HG03135 (cell line): ENCODE data around the gene TRIP11.

Experiments used
- ATAC-seq: cut with Tn5 transposase; IDR thresholded peaks from one replicate; pipeline ENCODE4 v1.9.1; 2021; ENCODE audit warnings: mild to moderate bottlenecking, moderate library complexity; ENCODE audit not compliant: unreplicated experiment

The TRIP11 gene

DNA sequence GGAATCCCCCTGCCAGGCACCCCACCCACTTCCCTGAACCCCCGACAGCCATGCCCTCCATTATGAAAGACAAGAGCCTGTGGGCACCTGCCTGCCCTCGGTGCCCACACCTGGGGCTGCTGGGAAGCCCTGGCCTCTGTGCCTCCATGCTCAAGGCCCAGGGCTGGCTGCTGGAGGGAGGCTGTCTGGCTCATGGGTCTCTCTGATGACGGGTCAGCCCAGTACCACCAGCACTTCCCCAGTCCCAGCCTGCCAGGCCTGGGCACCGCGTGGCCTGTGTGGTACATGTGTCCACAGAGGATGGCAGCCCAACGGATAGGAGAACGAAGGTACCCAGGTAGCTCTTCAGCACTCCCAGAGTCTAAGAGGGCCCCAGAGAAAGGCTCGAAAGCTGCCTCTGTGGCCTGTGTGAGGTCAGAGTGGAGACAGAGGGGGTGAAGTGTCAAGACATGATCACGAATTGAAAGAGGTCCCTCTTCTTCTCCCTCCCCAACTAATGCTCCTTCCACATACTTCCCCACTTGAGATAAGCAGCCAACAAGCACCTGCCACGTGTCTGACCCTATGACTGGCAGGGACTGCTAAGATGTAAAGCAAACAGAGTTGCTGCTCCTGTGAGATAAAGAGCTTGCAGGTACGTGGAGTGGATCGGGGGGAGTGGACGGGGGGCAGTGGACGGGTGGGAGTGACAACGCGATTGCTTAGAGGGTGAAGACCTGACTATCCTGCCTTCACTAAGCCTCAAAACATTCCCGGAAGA is 113.5 kb downstream of the TRIP11 start:
- no peak for ATAC-seq

DNA sequence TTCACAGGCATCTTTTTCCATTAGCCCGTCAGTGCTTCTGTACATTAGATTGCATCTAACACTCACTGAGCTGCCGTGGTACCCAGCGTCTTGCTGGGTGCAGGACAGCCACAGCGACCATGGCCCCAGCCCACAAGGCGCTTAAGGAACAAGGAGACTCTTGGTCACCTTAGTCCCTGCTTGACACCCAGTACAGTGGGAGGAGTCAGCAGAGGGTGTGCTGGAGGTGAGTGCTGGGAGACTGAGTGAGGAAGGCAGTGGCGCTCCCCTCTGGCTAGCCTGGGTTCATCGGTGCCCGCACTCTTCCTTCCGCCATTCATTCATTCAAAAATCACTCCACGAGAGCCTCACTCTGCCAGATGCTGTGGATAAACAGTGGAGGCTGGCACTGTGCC is 114.1 kb downstream of the TRIP11 start:
- no peak for ATAC-seq

DNA sequence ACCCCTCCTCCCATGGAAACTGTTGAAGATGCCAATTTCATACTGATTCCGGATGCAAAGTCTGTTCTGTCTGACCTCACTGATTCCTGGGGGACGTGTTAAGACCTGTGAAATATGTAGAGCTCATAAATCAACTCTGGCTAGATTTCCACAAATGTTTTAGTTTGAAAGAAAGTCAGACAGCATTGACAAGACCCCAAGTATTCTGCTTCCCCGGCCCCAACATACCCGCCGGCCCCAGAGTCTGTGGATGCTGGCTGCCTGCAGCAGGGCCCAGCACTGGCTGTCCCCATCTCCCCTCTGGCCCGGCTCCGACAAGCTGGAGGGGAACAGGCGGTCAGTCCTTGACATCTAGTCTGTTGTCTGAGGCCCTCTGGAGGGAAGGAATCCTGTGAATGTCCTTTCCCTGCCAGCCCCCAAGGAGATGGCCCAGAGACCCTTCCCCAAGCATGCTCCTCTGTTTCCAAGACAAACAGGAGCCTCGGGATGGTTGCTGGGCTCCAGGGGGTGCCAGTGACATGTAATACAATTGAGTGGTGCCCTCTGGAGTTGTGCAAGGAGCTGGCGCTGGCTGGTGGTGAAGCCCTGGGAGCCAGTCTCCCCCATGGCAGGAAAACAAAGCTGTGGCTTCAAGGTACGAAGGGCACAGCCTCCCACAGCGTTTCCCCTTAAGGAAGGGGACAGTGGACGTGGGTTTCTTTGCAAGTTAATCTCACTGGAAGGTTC is 114.7 kb downstream of the TRIP11 start:
- ATAC-seq = no peak

DNA sequence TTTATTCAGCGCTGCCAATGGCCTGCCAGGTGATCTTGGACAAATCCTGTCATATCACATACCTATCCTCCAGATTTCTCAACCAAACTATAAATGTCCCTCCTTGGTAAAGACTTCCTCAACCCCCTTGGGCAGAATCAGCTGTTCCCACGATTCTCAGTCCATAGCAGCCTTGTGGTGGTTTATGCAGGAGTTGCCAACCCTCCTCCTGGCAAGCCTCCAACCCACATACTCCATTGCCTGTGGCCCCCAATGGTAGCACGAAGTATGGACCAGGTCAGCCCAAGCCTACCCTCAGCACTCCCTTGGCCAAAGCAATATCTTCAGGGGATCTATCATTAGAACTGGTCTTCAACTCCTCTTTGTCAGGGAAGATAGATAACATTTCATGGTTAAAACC is 119.3 kb downstream of the TRIP11 start:
- ATAC-seq = no peak

DNA sequence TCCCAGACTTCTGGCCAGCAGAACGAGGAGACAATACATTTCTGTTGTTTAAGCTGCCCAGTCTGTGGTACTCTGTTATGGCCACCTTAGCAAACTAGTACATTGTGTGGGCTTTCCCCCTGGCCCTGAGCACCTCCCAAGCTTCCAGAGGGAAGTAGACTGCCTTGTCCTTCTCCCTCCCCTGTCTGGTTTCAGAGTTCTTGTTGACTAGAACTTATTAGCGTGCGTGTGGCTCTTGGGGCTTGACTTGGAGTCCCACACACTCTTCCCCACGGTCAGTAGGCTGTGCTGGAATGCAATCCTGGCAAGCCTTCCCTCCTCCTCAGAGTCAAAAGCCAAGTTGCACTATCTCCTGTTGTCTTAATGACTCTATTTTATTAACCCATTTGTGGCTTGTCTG is 120.0 kb downstream of the TRIP11 start:
- ATAC-seq = no peak

DNA sequence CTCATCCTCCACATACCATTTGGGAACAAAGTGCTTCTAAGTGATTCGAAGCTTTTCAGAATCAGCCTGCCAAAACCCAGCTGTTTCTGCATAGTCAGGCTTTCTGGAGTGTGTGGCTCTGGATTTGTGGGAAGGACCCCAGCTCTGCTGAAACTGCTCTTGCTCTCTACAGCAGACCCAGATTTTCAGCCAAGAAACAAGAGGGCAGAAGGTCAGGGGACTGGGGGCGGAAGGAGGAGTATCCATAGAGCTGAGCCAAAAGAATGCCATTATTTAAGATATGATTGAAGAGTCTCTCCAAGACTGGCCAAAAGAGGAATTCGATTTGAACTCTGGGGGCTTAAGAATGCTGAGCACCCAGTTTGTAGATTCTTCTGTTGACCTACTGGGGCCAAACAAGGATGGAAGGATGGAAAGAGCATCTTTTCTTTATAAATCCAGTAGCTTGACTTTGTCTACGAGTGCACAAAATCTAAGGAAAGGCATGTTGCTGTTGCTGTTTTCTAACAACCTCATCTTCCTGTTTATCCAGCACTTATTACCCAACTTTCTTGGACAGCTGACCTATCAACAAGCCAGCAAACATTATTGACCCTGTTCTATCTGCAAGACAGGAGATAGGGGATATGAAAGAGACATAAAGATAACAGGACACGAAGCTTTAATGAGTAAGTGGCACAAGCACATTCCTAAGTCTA is 121.5 kb downstream of the TRIP11 start:
- no peak for ATAC-seq
